ACHN (cell line): ENCODE results near the gene ASB16.

Experiments used
- DNase-seq: peaks from one replicate; pipeline ENCODE4 v3.0.0-alpha.2; 2015
- in situ Hi-C: cut with HindIII; loops from 2 replicates; pipeline ENCODE4 v1.10.0; 2017; ENCODE audit warnings: low sequenced_read_pairs, low pct_ligation_motif_present, low pct_unique_long_range_greater_than_20kb

ASB16 gene

DNA sequence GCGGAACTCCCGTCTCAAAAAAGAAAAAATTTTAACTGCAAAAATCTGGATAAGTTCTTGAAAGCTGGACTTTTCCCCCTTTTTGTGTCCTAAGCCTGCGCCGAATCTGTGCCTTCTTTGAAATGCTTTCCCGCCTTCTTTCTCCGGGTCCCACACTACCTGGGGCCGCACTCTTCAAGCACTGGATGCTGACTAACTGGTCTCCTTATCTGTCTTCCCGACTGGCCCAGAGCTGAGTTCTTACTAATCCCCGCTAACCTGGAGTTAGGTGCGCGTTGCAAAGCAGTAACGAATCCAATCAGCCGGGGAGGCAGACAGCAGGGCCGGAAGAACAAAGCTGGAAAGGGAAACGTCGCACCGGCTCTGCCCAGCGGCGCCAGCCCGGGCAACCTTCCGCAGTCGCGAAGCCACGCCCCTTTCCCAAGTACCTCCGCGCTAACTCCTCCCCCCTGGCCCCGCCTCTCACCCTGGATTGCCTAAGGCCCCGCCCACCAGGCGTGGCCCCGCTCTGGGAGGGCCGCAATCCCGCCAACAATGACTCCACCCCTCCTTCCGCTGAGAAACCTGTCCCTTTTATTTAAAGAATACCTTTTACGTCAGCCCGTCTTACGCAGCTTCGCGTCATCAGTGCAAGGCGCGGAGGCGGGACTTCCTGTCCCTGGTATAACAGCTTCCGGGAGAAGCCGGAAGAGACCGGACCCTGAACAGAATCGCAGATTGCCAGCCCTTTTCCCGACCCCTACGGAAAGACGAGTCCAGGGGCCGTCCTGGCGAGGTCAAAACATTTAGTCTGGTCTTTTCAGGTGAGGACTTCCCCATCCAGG, 16.0 kb downstream of the ASB16 start, which contains the start of gene TMUB2:
TMUB2 (plus strand) TSS at position 666 of the 824 bp plus-strand sequence. CDS start 737 bp downstream, outside the sequence.
- in situ Hi-C loops = no loop called here

DNA sequence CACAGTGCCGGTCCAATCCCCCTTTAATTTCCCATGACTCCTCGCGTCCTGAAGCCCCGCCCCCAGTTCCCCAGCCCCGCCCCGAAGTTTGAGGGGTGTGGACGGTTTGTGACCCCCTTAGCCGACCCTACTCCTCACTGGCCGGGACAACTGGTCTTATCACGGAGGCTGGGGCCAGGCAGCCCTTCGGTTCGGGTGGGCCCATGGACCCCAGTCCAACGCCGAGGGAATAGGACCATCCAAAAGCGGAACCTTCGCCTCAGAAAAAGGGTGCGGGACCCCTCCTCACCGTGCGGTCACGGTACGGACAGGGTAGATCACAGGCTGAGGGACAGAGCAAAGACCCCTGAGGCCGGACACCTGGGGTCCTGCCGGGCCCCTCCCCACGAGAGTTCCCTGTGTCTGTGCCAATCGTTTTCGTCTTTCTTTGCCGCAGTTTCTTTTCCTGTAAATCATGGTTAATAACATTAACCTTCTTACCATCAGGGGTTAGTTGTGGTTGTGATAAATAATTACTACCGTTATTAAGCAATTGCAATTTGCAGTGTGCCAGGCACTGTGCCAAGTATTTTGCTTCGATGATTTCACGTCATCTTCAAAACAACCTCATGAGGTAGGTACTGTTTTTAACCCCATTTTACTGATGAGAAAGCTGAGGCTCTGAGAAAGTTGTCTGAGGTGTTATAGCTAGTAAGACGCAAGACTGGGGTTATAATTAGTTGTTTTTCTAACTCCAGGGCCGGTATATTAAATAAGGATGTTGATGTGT, 16.8 kb downstream of the ASB16 start:
- in situ Hi-C loops = no loop called here
- DNase-seq = peak; percentile 33

More for the DNA sequence above, 16.0 kb downstream of the ASB16 start, which contains the start of gene TMUB2:
- peak; percentile 100 for DNase-seq

DNA sequence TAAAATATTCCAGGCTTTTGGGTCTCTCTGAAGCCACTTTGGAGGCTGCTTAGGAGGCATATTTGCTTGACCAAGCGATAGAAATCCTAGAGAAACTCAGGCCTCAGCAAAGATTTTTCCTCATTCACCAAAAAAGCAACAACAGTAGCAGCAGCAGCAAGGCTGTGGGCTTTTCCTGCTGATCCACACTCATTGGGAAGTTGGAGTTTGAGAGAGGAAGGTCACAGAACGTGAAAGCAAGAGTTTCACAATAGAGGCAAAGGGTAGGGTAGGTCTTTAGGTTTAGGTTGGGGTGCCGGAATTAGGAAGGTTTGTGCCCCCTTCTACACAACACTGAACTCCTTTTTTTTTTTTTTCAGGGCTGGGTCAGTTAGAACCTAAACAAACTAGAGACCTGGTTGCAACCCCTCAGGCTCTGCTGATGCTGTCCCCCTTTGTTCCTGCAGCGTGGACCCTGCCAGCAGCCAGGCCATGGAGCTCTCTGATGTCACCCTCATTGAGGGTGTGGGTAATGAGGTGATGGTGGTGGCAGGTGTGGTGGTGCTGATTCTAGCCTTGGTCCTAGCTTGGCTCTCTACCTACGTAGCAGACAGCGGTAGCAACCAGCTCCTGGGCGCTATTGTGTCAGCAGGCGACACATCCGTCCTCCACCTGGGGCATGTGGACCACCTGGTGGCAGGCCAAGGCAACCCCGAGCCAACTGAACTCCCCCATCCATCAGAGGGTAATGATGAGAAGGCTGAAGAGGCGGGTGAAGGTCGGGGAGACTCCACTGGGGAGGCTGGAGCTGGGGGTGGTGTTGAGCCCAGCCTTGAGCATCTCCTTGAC, 18.3 kb downstream of the ASB16 start:
- in situ Hi-C loops = no loop called here
- no peak for DNase-seq

DNA sequence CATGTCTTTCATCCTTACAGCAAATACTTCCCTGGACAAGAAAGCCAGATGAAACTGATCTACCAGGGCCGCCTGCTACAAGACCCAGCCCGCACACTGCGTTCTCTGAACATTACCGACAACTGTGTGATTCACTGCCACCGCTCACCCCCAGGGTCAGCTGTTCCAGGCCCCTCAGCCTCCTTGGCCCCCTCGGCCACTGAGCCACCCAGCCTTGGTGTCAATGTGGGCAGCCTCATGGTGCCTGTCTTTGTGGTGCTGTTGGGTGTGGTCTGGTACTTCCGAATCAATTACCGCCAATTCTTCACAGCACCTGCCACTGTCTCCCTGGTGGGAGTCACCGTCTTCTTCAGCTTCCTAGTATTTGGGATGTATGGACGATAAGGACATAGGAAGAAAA, 20.0 kb downstream of the ASB16 start:
- in situ Hi-C loops = no loop called here
- DNase-seq = no peak

DNA sequence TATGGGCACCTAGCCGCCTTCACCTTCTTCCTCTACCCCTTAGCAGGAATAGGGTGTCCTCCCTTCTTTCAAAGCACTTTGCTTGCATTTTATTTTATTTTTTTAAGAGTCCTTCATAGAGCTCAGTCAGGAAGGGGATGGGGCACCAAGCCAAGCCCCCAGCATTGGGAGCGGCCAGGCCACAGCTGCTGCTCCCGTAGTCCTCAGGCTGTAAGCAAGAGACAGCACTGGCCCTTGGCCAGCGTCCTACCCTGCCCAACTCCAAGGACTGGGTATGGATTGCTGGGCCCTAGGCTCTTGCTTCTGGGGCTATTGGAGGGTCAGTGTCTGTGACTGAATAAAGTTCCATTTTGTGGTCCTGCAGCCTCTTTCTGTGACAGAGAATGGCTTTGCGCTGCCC, 20.9 kb downstream of the ASB16 start:
- in situ Hi-C loops = no loop called here
- DNase-seq = no peak

DNA sequence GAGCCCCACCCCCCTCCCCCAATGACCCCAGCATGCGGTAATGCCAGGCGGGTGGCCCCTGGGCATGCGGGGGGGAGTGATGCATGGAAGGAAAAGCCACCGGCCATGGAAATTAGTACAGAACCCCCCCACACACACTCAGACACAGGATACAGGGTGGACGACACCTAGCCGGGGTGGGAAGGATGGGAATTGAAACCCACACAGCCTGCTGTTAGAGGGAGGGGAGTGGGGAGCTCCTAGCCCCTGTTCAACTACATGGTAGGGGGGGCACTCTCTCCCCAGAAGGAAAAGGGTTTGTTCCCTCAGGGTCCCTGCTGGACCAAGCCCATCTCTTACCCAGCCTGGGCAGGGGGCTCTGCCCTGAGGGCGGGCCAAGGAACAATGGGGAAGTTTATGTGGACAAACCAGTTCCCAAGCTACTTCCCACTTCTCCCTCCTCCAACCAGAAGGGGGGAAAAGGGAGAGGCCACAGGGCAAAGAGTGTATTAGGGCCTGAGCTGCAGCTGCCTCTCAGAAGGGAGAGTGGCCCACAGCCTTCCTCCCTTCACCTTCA, 21.5 kb downstream of the ASB16 start:
- no peak for DNase-seq
- in situ Hi-C loops = no loop called here

DNA sequence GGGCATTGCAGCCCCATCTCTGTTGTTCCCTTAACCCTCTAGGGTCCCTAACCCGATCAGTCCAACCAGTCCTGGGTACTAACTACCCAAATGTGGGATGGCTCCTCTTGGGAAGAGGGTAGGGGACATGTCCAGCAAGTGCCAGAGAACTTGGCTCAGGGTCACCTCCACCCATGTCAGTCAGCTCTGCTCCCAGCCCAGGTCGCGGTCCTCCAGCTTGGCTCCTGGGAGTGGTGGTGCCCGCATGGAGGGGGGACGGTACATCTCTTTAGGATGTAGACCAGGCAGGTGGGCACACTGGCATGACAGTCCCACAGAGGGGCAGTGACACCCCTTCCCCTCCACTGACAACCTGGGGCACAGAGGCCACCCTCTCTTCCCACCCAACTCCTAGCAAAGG, 22.2 kb downstream of the ASB16 start:
- in situ Hi-C loops = no loop called here
- DNase-seq = no peak

DNA sequence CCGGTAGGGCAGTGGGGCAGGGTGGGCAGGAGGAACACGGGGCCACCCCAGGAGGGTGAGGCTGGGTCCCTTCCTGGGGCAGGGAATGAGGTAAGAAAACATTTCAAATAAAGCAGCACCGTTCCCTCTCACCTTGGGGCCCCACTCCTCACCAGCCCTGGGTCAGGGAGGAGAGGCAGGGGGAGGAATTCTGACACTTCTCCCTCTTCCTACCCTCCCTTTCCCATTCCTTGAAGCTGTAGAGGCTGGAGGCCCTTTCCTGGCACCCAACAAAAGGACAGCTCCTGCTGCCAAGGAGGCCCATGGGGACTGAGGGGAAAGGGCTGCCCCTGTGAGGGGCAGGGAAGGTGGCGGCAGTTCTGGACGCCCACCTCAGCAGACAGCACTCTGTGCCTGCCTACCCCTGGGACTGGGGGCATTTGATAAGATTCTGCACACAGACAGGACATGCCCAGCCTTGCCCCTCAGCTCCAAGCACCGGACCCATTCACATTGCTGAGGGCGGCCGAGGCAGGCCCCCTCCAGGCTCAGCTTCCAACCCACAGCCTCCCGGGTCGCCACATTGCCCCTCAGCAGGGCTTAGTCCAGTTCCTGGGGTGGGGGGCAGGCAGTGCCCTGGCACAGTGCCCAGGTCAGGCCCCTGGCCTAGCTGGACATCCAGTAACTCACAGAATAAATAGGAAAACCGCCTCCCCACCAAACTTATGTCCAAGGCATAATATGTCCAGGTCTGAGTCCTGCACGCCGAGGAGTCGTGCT, 23.0 kb downstream of the ASB16 start:
- no peak for DNase-seq
- in situ Hi-C loops = no loop called here

DNA sequence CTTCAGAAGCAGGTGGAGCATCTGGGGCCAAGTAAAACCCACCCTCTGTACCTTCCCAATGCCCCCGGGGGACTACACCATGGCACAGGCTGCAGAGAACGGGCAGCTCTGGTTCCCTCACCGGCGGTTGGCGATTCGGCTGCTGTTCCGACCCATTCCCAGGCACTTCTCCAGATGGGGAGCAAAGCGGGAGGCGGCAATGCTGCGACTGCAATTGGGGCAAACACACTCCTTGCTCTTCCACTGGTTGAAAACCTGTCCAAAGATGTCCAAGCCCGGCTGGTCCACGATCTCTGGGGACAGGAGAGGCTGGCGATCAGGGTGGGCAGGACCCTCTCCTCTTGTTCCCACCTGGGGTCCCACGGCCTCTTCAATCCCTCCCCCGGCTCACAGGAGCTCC, 26.6 kb downstream of the ASB16 start:
- in situ Hi-C loops = no loop called here
- no peak for DNase-seq

DNA sequence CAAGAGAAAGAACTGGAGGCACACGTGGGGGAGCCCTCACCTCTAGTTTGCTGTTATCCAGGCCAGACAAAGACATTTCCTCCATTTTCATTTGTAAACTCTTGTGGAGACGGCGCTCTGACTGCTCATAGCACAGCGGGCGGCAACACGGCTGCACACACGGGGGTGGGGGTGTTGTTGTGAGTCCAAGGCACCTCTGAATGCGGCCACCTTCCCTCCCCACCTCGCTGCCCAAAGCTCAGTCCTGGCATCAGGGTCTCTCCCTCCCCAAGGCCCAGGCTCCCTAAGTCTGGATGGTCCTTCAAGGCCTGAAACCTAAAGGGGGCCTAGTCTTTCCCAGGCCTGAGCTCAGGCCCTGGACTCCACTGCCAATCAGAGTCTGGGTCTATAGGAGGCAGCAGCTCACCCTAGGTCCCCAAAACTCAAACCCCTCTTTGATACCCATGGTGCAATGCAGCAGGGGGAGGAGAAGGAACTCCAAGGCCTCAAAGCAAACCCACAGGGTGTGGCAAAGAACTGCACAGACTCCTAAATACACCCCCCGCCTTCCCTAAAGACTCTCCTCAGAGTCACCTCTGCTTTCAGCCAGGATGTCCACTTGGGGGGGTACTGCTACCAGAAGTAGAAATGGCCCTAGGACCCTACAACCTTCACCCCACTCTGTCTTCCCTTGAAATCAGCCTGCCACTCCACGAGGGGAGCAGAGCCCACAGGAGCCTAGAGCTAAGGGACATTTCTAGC, 27.6 kb downstream of the ASB16 start:
- in situ Hi-C loops = no loop called here
- DNase-seq = peak; percentile 49

DNA sequence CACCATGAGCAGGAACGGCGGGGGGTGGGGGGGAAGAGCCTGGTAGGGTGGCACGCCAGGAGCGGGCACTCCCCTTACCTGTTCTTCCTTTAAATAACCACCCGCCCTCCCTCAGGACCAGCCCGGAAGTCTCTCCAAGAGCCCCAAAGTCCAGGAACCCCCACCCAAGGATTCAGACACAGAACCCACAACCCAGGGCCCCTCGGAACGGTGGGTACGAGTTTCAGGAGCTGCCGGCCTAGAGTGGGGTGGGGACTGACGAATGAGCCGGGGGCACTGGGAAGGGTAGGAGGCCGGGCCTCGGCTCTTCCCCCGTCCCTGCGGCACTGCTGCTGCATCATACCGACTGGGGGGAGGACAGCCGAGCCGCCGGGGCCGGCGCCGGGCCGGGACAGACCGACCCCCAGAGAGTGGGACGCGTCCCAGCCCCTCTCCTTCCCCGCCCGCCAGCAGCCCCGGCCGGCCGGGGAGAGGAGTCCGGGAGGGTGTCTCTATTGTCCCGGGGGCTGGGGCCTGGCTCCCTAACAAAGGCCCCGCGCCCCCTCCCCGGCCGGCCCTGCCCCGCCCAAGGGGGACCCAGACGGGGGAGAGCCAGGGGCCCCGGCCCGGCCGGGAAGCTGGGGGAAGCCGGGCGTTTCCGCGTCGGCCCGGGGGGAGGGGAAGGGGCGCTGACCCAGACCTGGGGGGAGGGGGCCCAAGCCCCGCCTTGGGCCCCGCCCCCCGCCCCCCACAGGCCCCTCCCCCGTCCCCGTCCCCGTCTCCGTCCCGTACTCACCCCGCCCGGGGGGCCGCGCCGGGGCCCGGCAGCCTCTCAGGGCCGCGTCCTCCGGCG, 28.4 kb downstream of the ASB16 start:
- in situ Hi-C loops = no loop called here
- peak; percentile 60 for DNase-seq

DNA sequence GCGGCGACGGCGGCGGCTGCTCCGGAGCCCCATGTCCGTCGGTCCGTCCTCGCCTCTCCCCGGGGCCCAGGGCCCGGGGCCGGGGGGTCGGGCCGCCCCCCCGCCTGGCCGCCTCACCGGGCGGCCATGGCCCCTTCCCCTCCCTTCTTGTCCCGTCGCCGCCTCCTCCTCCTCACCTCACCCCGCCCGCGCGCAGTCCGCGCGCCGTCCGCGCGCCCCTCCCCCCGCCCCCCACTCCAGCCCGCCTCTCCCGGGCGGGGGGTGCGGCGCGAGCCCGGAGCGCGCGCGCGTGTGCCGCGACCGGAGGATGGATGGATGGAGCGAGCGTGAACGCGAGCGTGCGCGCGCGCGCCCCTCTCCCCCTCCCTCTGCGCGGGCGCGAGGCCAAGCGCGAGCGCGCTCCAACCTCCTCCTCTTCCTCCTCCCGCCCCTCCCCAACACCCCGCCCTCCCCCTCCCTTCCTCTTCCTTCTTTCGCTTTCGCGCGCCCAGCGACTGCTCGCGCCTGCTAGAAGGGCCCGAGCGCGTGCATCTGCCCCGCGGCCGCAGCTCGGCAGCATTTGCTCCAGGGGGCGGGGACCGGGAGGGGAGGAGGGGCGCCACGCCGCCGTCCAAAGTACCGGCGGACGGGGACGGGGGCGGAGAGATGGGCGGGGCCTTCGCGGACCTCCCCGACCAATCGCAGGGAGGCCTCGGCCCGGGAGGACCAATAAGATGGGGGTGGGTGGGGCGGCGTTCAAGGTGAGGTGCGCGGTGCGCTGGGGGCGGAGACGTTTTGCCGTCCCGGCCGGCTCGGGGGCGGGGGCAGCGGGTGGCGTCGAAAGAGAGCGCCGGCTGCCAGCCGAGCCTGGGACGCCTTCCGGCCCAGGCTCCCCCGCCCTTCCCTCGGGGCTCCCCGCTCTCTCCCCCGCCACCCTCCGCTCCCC, 29.3 kb downstream of the ASB16 start, which contains the start of gene ATXN7L3:
ATXN7L3 (minus strand) TSS at position 332 of the 925 bp plus-strand sequence. CDS start 1,814 bp downstream, outside the sequence.
- peak; percentile 98 for DNase-seq

DNA sequence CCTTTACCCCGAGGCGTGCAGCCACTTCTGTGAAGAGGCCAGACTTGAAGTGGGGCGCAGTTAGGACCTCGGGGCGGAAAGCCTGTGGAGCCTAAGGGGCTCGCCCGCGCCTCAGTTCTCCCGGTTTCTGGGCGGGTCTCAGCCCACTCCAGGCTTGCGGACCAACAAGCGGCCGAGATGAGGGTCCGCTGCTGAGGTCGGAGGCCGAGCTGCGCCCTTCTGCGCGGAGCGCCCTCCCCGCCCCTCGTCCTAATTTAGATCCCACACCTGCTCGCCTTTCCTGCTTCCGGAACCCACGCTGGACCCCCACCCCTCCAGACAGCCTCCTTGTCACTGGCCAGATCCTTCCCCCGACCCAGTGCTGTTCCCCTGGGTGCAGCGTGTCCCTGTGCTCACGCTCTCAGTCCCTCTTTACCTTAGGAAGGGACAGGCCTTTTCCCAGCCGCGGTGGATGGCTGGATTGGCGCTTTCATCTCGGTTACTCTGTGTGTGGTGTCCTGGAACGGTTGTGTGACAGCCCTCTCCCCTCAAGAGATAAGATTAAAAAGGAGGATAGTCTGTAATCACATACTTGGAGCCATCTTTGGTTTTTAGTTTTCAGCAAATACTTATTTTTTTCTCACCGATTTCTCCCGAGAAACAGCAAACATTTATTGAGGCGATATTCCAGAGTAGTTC, 30.1 kb downstream of the ASB16 start:
- no peak for DNase-seq
- in situ Hi-C loops = loop anchor here (10.0 kb wide), 1 partner anchor 124 kb away; the partner anchor contains the start of gene SLC25A39

More for the DNA sequence above, 29.3 kb downstream of the ASB16 start, which contains the start of gene ATXN7L3:
- in situ Hi-C loops = loop anchor here (10.0 kb wide), 1 partner anchor 125 kb away; the partner anchor contains the start of gene SLC25A39

DNA sequence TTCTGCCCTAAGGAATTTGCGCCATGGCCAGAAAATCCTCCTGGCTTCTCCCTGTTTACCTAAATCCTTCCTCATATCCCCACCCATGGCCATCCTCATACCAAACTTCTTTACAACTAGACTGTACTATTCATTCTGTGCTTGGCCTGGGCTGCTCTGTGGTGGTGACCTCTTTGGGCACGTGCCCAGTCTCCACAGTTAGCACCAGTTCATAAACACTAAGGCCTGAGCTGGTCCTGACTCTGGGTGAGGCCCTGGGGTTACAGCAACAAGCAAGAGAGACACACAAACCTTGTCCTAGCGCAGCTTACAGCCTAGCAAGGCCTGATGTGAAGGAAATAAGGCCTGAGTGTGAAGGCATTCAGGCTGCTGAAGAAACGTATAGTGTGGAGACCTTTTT, 32.3 kb downstream of the ASB16 start:
- no peak for DNase-seq
- in situ Hi-C loops = loop anchor here (10.0 kb wide), 1 partner anchor 122 kb away; the partner anchor contains the start of gene SLC25A39
